ENCODE data around the gene LYRM7. TPM values are rescaled to one million over a fixed set of nuclear protein-coding genes. Genes with fewer than 3 reads are reported as not detected.

The LYRM7 gene
- total and polyA plus RNA-seq, 10 of the 15 experiments (the other 5 are each of a cell fraction or from before 2014, with no cell fraction given): 9.2 to 68.8 (median 20.2) TPM

DNA sequence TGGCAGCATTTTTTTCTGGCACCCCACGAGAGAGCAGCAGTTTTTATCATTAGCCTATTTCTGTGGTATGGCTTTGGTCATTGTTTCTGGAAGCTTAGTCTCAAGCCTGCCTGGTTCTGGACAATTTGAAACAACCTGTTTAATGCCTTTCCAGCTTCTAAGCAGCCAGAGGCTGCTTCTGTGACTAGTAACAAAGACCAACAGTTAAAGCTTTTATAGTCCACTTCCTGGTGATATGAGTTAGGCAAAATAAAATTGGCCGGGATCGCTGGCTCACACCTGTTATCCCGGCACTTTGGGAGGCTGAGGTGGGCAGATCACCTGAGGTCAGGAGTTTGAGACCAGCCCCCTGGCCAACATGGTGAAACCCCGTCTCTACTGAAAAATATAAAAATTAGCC, 24.0 kb downstream of the LYRM7 start:
- ChIA-PET RAD21 (ENCODE audit: unreplicated experiment) (no interaction called here), CTCF (no interaction called here)

More for the DNA sequence above, 24.0 kb downstream of the LYRM7 start:
- Histone ChIP-seq H3K36me3 (ENCODE audit: control insufficient read depth in 2 of 2, insufficient read depth in 2 of 2, low read length in 1 of 2) (no peaks in the 10 kb centered on the region), H3K79me2 (ENCODE audit: control insufficient read depth, insufficient read depth, low read length) (no peaks in the 10 kb centered on the region), H3K27me3 (replicated peaks in 1 of 2; ENCODE audit: control insufficient read depth in 2 of 2, insufficient read depth in 2 of 2, low read length in 1 of 2) (no peaks in the 10 kb centered on the region), H4K20me1 (ENCODE audit: control insufficient read depth, insufficient read depth) (no peaks in the 10 kb centered on the region), H3K4me2 (ENCODE audit: control insufficient read depth, insufficient read depth) (no peak overlapping the region), H3K4me3 (no peak overlapping the region), H3K4me1 (ENCODE audit: control insufficient read depth, insufficient read depth, low read length) (no peaks in the 10 kb centered on the region), H3K9me3 (replicated peaks; ENCODE audit: control insufficient read depth, insufficient read depth, low read length) (no peaks in the 10 kb centered on the region), H3K27ac (ENCODE audit: control insufficient read depth, insufficient read depth) (no peak overlapping the region), H2AFZ (ENCODE audit: control insufficient read depth, low read depth, low read length) (no peak overlapping the region), H3K9ac (ENCODE audit: control insufficient read depth, insufficient read depth, low read length) (no peak overlapping the region)
- in situ Hi-C loops (cut with MboI): no loop called here
- intact Hi-C loops (cut with micrococcal nuclease; ENCODE audit: unreplicated experiment): no loop called here
- no peak for TF ChIP-seq NFYA (IDR thresholded peaks at IDR 0.05; ENCODE audit: borderline replicate concordance, low read depth, low read length)
- TF ChIP-seq, protein P1, sequence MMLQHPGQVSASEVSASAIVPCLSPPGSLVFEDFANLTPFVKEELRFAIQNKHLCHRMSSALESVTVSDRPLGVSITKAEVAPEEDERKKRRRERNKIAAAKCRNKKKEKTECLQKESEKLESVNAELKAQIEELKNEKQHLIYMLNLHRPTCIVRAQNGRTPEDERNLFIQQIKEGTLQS (IDR thresholded peaks at IDR 0.05; ENCODE audit: borderline replicate concordance, extremely low read depth, low read depth, low read length): no peak
- TF ChIP-seq MYC (IDR thresholded peaks at IDR 0.05; ENCODE audit: insufficient read depth, insufficient read length, insufficient replicate concordance, low read length, severe bottlenecking): no peak
- TF ChIP-seq, protein P2, sequence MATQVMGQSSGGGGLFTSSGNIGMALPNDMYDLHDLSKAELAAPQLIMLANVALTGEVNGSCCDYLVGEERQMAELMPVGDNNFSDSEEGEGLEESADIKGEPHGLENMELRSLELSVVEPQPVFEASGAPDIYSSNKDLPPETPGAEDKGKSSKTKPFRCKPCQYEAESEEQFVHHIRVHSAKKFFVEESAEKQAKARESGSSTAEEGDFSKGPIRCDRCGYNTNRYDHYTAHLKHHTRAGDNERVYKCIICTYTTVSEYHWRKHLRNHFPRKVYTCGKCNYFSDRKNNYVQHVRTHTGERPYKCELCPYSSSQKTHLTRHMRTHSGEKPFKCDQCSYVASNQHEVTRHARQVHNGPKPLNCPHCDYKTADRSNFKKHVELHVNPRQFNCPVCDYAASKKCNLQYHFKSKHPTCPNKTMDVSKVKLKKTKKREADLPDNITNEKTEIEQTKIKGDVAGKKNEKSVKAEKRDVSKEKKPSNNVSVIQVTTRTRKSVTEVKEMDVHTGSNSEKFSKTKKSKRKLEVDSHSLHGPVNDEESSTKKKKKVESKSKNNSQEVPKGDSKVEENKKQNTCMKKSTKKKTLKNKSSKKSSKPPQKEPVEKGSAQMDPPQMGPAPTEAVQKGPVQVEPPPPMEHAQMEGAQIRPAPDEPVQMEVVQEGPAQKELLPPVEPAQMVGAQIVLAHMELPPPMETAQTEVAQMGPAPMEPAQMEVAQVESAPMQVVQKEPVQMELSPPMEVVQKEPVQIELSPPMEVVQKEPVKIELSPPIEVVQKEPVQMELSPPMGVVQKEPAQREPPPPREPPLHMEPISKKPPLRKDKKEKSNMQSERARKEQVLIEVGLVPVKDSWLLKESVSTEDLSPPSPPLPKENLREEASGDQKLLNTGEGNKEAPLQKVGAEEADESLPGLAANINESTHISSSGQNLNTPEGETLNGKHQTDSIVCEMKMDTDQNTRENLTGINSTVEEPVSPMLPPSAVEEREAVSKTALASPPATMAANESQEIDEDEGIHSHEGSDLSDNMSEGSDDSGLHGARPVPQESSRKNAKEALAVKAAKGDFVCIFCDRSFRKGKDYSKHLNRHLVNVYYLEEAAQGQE (IDR thresholded peaks at IDR 0.05; ENCODE audit: low read depth, low read length): no peak
- TF ChIP-seq, protein P3, sequence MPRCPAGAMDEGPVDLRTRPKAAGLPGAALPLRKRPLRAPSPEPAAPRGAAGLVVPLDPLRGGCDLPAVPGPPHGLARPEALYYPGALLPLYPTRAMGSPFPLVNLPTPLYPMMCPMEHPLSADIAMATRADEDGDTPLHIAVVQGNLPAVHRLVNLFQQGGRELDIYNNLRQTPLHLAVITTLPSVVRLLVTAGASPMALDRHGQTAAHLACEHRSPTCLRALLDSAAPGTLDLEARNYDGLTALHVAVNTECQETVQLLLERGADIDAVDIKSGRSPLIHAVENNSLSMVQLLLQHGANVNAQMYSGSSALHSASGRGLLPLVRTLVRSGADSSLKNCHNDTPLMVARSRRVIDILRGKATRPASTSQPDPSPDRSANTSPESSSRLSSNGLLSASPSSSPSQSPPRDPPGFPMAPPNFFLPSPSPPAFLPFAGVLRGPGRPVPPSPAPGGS (IDR thresholded peaks at IDR 0.05; ENCODE audit: borderline replicate concordance, insufficient read depth, low read depth, low read length, poor library complexity, severe bottlenecking): no peak
- TF ChIP-seq SRF (IDR thresholded peaks at IDR 0.05; ENCODE audit: low read depth in 2 of 2, low read length in 2 of 2): no peak
- TF ChIP-seq SP1 (IDR thresholded peaks at IDR 0.05; ENCODE audit: low read depth, low read length): no peak
- TF ChIP-seq WRNIP1 (IDR thresholded peaks at IDR 0.05; ENCODE audit: borderline replicate concordance, low read depth, low read length): no peak
- TF ChIP-seq, protein P4, sequence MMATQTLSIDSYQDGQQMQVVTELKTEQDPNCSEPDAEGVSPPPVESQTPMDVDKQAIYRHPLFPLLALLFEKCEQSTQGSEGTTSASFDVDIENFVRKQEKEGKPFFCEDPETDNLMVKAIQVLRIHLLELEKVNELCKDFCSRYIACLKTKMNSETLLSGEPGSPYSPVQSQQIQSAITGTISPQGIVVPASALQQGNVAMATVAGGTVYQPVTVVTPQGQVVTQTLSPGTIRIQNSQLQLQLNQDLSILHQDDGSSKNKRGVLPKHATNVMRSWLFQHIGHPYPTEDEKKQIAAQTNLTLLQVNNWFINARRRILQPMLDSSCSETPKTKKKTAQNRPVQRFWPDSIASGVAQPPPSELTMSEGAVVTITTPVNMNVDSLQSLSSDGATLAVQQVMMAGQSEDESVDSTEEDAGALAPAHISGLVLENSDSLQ (IDR thresholded peaks at IDR 0.05): no peak
- TF ChIP-seq RELA (IDR thresholded peaks at IDR 0.05; ENCODE audit: borderline replicate concordance, partially characterized antibody): no peak
- TF ChIP-seq SUPT20H (IDR thresholded peaks at IDR 0.05; ENCODE audit: borderline replicate concordance, control insufficient read depth, low read depth, low read length): no peak
- TF ChIP-seq, protein P5, sequence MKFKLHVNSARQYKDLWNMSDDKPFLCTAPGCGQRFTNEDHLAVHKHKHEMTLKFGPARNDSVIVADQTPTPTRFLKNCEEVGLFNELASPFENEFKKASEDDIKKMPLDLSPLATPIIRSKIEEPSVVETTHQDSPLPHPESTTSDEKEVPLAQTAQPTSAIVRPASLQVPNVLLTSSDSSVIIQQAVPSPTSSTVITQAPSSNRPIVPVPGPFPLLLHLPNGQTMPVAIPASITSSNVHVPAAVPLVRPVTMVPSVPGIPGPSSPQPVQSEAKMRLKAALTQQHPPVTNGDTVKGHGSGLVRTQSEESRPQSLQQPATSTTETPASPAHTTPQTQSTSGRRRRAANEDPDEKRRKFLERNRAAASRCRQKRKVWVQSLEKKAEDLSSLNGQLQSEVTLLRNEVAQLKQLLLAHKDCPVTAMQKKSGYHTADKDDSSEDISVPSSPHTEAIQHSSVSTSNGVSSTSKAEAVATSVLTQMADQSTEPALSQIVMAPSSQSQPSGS (IDR thresholded peaks at IDR 0.05; ENCODE audit: low read length): no peak
- TF ChIP-seq, protein P6, sequence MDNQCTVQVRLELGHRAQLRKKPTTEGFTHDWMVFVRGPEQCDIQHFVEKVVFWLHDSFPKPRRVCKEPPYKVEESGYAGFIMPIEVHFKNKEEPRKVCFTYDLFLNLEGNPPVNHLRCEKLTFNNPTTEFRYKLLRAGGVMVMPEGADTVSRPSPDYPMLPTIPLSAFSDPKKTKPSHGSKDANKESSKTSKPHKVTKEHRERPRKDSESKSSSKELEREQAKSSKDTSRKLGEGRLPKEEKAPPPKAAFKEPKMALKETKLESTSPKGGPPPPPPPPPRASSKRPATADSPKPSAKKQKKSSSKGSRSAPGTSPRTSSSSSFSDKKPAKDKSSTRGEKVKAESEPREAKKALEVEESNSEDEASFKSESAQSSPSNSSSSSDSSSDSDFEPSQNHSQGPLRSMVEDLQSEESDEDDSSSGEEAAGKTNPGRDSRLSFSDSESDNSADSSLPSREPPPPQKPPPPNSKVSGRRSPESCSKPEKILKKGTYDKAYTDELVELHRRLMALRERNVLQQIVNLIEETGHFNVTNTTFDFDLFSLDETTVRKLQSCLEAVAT (IDR thresholded peaks at IDR 0.05): no peak
- ATAC-seq (no peak), DNase-seq (ENCODE audit: low read depth, low spot score) (no peak), FAIRE-seq (no peak)
- 84% methylated on average over 5 of the region's 5 CpGs for WGBS (ENCODE audit: insufficient coverage, insufficient replicate concordance, low lambda C conversion rate, missing lambda C conversion rate)
- BruUV-seq (replicated peaks): no TSS peak
- POLR2A ChIA-PET: no interaction called here
- SMC1A ChIA-PET (ENCODE audit: uncharacterized antibody, unreplicated experiment): interaction anchor here (1.0 to 1.3 kb wide), 4 partner anchors 13 to 23 kb away, joined by 3 to 4 read pairs (median 4); no protein-coding TSS in a partner anchor
